Measurements from ENCODE around the gene SMOC2.

DNA sequence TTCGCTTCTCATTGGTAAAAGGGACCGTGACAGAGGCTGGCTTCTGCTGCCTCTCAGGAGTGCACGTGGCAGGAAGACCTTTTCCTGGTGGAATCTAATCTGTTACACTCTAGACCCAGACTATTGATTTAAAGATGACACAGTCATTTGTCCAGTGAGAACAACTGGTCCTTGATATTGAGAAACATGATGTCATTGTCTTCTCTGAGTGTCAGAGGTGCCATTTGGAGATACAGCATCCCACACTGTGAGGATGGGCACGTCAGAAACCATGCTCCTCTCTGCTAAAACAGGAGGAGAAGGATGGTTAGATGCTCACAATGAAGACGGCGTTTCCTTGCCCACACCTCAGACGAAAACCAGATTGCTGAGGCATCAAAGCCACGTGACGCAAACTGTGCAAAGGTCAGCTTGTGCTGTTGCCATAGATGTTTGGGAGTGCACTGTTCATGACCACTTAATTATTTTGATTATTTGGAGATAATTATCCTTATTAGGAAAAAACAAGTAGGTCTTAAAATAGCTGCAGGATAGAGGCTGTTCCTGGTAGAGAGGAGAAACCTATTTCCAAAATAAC, 169.0 kb downstream of the SMOC2 start:
- TF ChIP-seq, protein P1, sequence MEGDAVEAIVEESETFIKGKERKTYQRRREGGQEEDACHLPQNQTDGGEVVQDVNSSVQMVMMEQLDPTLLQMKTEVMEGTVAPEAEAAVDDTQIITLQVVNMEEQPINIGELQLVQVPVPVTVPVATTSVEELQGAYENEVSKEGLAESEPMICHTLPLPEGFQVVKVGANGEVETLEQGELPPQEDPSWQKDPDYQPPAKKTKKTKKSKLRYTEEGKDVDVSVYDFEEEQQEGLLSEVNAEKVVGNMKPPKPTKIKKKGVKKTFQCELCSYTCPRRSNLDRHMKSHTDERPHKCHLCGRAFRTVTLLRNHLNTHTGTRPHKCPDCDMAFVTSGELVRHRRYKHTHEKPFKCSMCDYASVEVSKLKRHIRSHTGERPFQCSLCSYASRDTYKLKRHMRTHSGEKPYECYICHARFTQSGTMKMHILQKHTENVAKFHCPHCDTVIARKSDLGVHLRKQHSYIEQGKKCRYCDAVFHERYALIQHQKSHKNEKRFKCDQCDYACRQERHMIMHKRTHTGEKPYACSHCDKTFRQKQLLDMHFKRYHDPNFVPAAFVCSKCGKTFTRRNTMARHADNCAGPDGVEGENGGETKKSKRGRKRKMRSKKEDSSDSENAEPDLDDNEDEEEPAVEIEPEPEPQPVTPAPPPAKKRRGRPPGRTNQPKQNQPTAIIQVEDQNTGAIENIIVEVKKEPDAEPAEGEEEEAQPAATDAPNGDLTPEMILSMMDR (IDR thresholded peaks at IDR 0.05) = no peak
- TF ChIP-seq POLR2A (IDR thresholded peaks at IDR 0.05) = no peak
- TF ChIP-seq POLR2AphosphoS5 (IDR thresholded peaks at IDR 0.05) = no peak
- no peak for TF ChIP-seq EP300 (IDR thresholded peaks at IDR 0.05; ENCODE audit: low read depth)
